H9 (cell line): ENCODE measurements around the gene TGM4. TPM values are rescaled to one million over a fixed set of nuclear protein-coding genes. Genes with fewer than 3 reads are reported as not detected.

Experiments
- DNase-seq: peaks from one replicate; pipeline ENCODE4 v3.0.0-alpha.2; 2017
- H2AFZ ChIP-seq: one replicate; pipeline ENCODE4 v1.6.1; 2013; ENCODE audit warnings: mild to moderate bottlenecking, low read length, control low read depth, moderate library complexity
- H2AK5ac ChIP-seq: 2 replicates; pipeline ENCODE4 v1.6.1; 2013; ENCODE audit warnings: low read length, control low read depth, mixed read lengths; ENCODE audit not compliant: insufficient read length
- H2BK120ac ChIP-seq: one replicate; pipeline ENCODE4 v1.6.1; 2013; ENCODE audit warnings: low read depth, mild to moderate bottlenecking, low read length, control low read depth, inconsistent platforms; ENCODE audit not compliant: poor library complexity, severe bottlenecking
- H2BK12ac ChIP-seq: 2 replicates; pipeline ENCODE4 v1.6.1; 2013; ENCODE audit warnings: low read length, control low read depth, mixed read lengths, low read depth; ENCODE audit not compliant: insufficient read length
- H2BK15ac ChIP-seq: 2 replicates; pipeline ENCODE4 v1.6.1; 2013; ENCODE audit warnings: low read depth, low read length, control low read depth
- H2BK20ac ChIP-seq: one replicate; pipeline ENCODE4 v1.6.1; 2013; ENCODE audit warnings: low read depth, mild to moderate bottlenecking, low read length, control low read depth, inconsistent platforms; ENCODE audit not compliant: poor library complexity, severe bottlenecking
- H2BK5ac ChIP-seq: 2 replicates; pipeline ENCODE4 v1.6.1; 2013; ENCODE audit warnings: low read length, control low read depth, mixed read lengths; ENCODE audit not compliant: insufficient read length
- H3K14ac ChIP-seq: 2 replicates; pipeline ENCODE4 v1.6.1; 2013; ENCODE audit warnings: low read length, control low read depth; ENCODE audit not compliant: insufficient read depth
- H3K18ac ChIP-seq: 2 replicates; pipeline ENCODE4 v1.6.1; 2013; ENCODE audit warnings: low read depth, mild to moderate bottlenecking, mixed read lengths, low read length, control low read depth; ENCODE audit not compliant: insufficient read length
- H3K23ac ChIP-seq: 2 replicates; pipeline ENCODE4 v1.6.1; 2013; ENCODE audit warnings: low read length, control low read depth, mixed read lengths, low read depth; ENCODE audit not compliant: insufficient read length
- H3K23me2 ChIP-seq: 2 replicates; pipeline ENCODE4 v1.6.1; 2013; ENCODE audit warnings: low read depth, mild to moderate bottlenecking, mixed read lengths, low read length, control low read depth; ENCODE audit not compliant: insufficient read length, poor library complexity, severe bottlenecking
- H3K27ac ChIP-seq: 2 replicates; pipeline ENCODE4 v1.5.1; 2013; ENCODE audit warnings: low read length, control low read depth, mixed read lengths, low read depth; ENCODE audit not compliant: insufficient read length
- H3K27me3 ChIP-seq: 2 replicates; pipeline ENCODE4 v1.6.1; 2013; ENCODE audit warnings: low read length, control low read depth, inconsistent platforms; ENCODE audit not compliant: insufficient read depth
- H3K4ac ChIP-seq: 2 replicates; pipeline ENCODE4 v1.6.1; 2013; ENCODE audit warnings: low read depth, mild to moderate bottlenecking, control low read depth, inconsistent platforms, low read length, moderate library complexity
- H3K4me1 ChIP-seq: 2 replicates; pipeline ENCODE4 v1.6.1; 2013; ENCODE audit warnings: low read length, control low read depth, inconsistent platforms; ENCODE audit not compliant: insufficient read depth
- H3K4me2 ChIP-seq: 2 replicates; pipeline ENCODE4 v1.6.1; 2013; ENCODE audit warnings: low read length, control low read depth, mixed read lengths; ENCODE audit not compliant: insufficient read length, insufficient read depth
- H3K56ac ChIP-seq: 2 replicates; pipeline ENCODE4 v1.6.1; 2013; ENCODE audit warnings: low read depth, mild to moderate bottlenecking, mixed read lengths, low read length, control low read depth; ENCODE audit not compliant: insufficient read length
- H3K79me1 ChIP-seq: 2 replicates; pipeline ENCODE4 v1.6.1; 2013; ENCODE audit warnings: low read depth, mild to moderate bottlenecking, moderate library complexity, low read length, control low read depth, inconsistent platforms; ENCODE audit not compliant: insufficient read depth, poor library complexity, severe bottlenecking
- H3K79me2 ChIP-seq: 2 replicates; pipeline ENCODE4 v1.6.1; 2013; ENCODE audit warnings: low read length, control low read depth, inconsistent platforms; ENCODE audit not compliant: insufficient read depth
- H3K9ac ChIP-seq: 2 replicates; pipeline ENCODE4 v1.6.1; 2013; ENCODE audit warnings: low read length, control low read depth, mixed read lengths; ENCODE audit not compliant: insufficient read length; ENCODE audit errors: extremely low read depth
- H3K9me3 ChIP-seq: one replicate; pipeline ENCODE4 v1.6.1; 2013; ENCODE audit warnings: low read depth, low read length, inconsistent platforms; ENCODE audit not compliant: control insufficient read depth
- H3T11ph ChIP-seq: one replicate; pipeline ENCODE4 v1.6.1; 2013; ENCODE audit warnings: mild to moderate bottlenecking, low read length, control low read depth, inconsistent platforms
- H4K20me1 ChIP-seq: one replicate; pipeline ENCODE4 v1.6.1; 2013; ENCODE audit not compliant: control insufficient read depth, insufficient read length, insufficient read depth
- H4K5ac ChIP-seq: 2 replicates; pipeline ENCODE4 v1.6.1; 2013; ENCODE audit warnings: low read depth, mild to moderate bottlenecking, mixed read lengths, low read length, control low read depth; ENCODE audit not compliant: insufficient read length
- H4K8ac ChIP-seq: replicated peaks from 2 replicates; pipeline ENCODE4 v1.6.1; 2013; ENCODE audit warnings: low read length, control low read depth, mixed read lengths, low read depth; ENCODE audit not compliant: insufficient read length
- H4K91ac ChIP-seq: 2 replicates; pipeline ENCODE4 v1.6.1; 2013; ENCODE audit warnings: low read depth, mild to moderate bottlenecking, moderate library complexity, mixed read lengths, low read length, control low read depth; ENCODE audit not compliant: insufficient read length
- H3K27ac Mint-ChIP-seq, 3 experiments: 2 replicates in 2 of 3; 3 replicates in 1 of 3; pipeline ENCODE4 v1.8.0; 2020 to 2021; ENCODE audit warnings: mixed read lengths in 3 of 3, mild to moderate bottlenecking in 1 of 3, moderate library complexity in 1 of 3
- H3K27me3 Mint-ChIP-seq: 2 replicates; pipeline ENCODE4 v1.8.0; 2021; ENCODE audit warnings: low read depth, mild to moderate bottlenecking, moderate library complexity, mixed read lengths
- H3K36me3 Mint-ChIP-seq, 3 experiments: 2 replicates in 2 of 3; 3 replicates in 1 of 3; pipeline ENCODE4 v1.8.0; 2020 to 2021; ENCODE audit warnings: low read depth in 3 of 3, mixed read lengths in 3 of 3; ENCODE audit not compliant: insufficient read depth in 1 of 3
- H3K4me1 Mint-ChIP-seq, 2 experiments: 2 replicates each; pipeline ENCODE4 v1.8.0; 2020; ENCODE audit warnings: mixed read lengths in 2 of 2
- H3K4me3 Mint-ChIP-seq, 2 experiments: 2 replicates in 1 of 2; 3 replicates in 1 of 2; pipeline ENCODE4 v1.8.0; 2020 to 2021; ENCODE audit warnings: mild to moderate bottlenecking in 2 of 2, mixed read lengths in 2 of 2, moderate library complexity in 1 of 2
- H3K9me3 Mint-ChIP-seq, 2 experiments: 2 replicates in 1 of 2; 3 replicates in 1 of 2; pipeline ENCODE4 v1.8.0; 2020; ENCODE audit warnings: mild to moderate bottlenecking in 2 of 2, mixed read lengths in 2 of 2, moderate library complexity in 1 of 2
- CTCF ChIP-seq: fragments of 200-600 bp; sonication (generic); conservative IDR thresholded peaks from 3 replicates; pipeline ENCODE4 v1.8.0; 2021; ENCODE audit warnings: antibody characterized with exemption, mild to moderate bottlenecking
- WGBS: extraction: QIAGEN DNeasy Blood & Tissue Kit; methylation state at CpG from one replicate; pipeline ENCODE4 v1.1.7; 2013; ENCODE audit warnings: missing lambda C conversion rate, low lambda C conversion rate, mixed read lengths; ENCODE audit not compliant: insufficient read length; ENCODE audit errors: extremely low coverage; 5-methylcytosine and 5-hydroxymethylcytosine counted together
- total RNA-seq: library from RNA; stranded (reverse); gene quantifications from 2 replicates; pipeline ENCODE4 v1.2.1, GENCODE V29; 2021

The TGM4 gene
- total RNA-seq, 1 experiment from 2014 or later, result not detected

GRCh38 chr3:44842376-44842775 lies 32.0 kb upstream of the TGM4 start:
- Histone ChIP-seq H3K18ac (no peak overlapping the region), H2AFZ (no peak overlapping the region), H3K9me3 (no peaks in the 10 kb centered on the region), H3K56ac (no peak overlapping the region), H3K9ac (no peak overlapping the region), H3K4ac (no peak overlapping the region), H3K23me2 (no peaks in the 10 kb centered on the region), H4K5ac (no peak overlapping the region), H3K79me2 (no peaks in the 10 kb centered on the region), H3K14ac (no peak overlapping the region), H2BK5ac (no peak overlapping the region), H4K8ac (no peak overlapping the region), H2BK20ac (no peak overlapping the region), H3K4me1 (no peaks in the 10 kb centered on the region), H3K27ac (no peak overlapping the region), H2BK120ac (no peak overlapping the region), H3K27me3 (no peaks in the 10 kb centered on the region), H2AK5ac (no peak overlapping the region), H2BK12ac (no peak overlapping the region), H3K23ac (no peak overlapping the region), H2BK15ac (no peak overlapping the region), H4K91ac (no peak overlapping the region), H4K20me1 (no peaks in the 10 kb centered on the region), H3K79me1 (no peaks in the 10 kb centered on the region), H3K4me2 (no peak overlapping the region), H3T11ph (no peak overlapping the region)
- H3K4me3 Mint-ChIP-seq, result no peak overlapping the region
- no peak for TF ChIP-seq CTCF
- no peak overlapping the region for H3K27ac Mint-ChIP-seq
- H3K4me1 Mint-ChIP-seq, result no peaks in the 10 kb centered on the region
- no peaks in the 10 kb centered on the region for H3K27me3 Mint-ChIP-seq
- no CpG with 5 or more reads among the region's 2 CpGs for WGBS
- no peaks in the 10 kb centered on the region for H3K9me3 Mint-ChIP-seq
- no peak for DNase-seq
- H3K36me3 Mint-ChIP-seq, result peaks cover 26 to 80% (median 70%) of the 10 kb centered on the region in 3 experiments
